ENCODE measurements around the gene MRPL58.

Gene MRPL58

GRCh38 chr17:74995847-74996246 is 16.6 kb upstream of the MRPL58 start:
- no peak overlapping the region for H3K4me3 ChIP-seq (ENCODE audit: insufficient read depth in 1 of 2, low read depth in 1 of 2, low read length in 2 of 2)
- H3K4ac ChIP-seq (ENCODE audit: low read depth in 1 of 2, low read length in 2 of 2), result no peak overlapping the region
- WGBS, result 100% methylated on average over 4 of the region's 5 CpGs
- no peak overlapping the region for H2AK5ac ChIP-seq (ENCODE audit: low read length, severe bottlenecking)
- H4K8ac ChIP-seq (ENCODE audit: low read length), result no peak overlapping the region
- no peak overlapping the region for H3K23ac ChIP-seq (ENCODE audit: low read length in 2 of 2)
- no peak overlapping the region for H2AFZ ChIP-seq (ENCODE audit: low read depth, low read length)
- H2BK120ac ChIP-seq (ENCODE audit: low read depth, low read length), result no peak overlapping the region
- H3K14ac ChIP-seq (ENCODE audit: low read length in 2 of 2), result no peak overlapping the region
- no peaks in the 10 kb centered on the region for H3K27me3 ChIP-seq (ENCODE audit: control insufficient read depth in 1 of 2, insufficient read depth in 1 of 2, low read length in 2 of 2)
- no peak overlapping the region for H2BK5ac ChIP-seq (ENCODE audit: low read depth, low read length, poor library complexity, severe bottlenecking)
- no peak overlapping the region for H3K9ac ChIP-seq (ENCODE audit: low read length)
- no peaks in the 10 kb centered on the region for H3K9me3 ChIP-seq (ENCODE audit: control insufficient read depth, low read length)
- H3K4me2 ChIP-seq (ENCODE audit: low read length, poor library complexity, severe bottlenecking), result no peak overlapping the region
- peaks cover 28% of the 10 kb centered on the region for H3K79me1 ChIP-seq (replicated peaks; ENCODE audit: low read length, poor library complexity, severe bottlenecking)
- peaks cover 8 to 23% of the 10 kb centered on the region in 2 experiments for H3K36me3 ChIP-seq (ENCODE audit: control insufficient read depth in 1 of 2, insufficient read depth in 2 of 2, low read depth in 1 of 2, low read length in 2 of 2)
- H3K27ac ChIP-seq (ENCODE audit: low read length, poor library complexity, severe bottlenecking), result no peak overlapping the region
- no peak for DNase-seq
- no peak overlapping the region for H2BK12ac ChIP-seq (ENCODE audit: low read length in 2 of 2)
- no peak overlapping the region for H4K91ac ChIP-seq (ENCODE audit: low read length)
- no peak overlapping the region for H2BK15ac ChIP-seq (ENCODE audit: low read depth, poor library complexity, severe bottlenecking)
- H3K18ac ChIP-seq (ENCODE audit: low read depth in 1 of 2, low read length in 2 of 2), result no peak overlapping the region
- H3K4me1 ChIP-seq (ENCODE audit: control insufficient read depth, insufficient read depth, low read depth, low read length), result peaks cover 11% of the 10 kb centered on the region

GRCh38 chr17:74998783-74999182 is 13.7 kb upstream of the MRPL58 start:
- 91% methylated on average over 6 of the region's 6 CpGs for WGBS
- Histone ChIP-seq H3K4me3 (ENCODE audit: insufficient read depth in 1 of 2, low read depth in 1 of 2, low read length in 2 of 2) (no peak overlapping the region), H3K14ac (ENCODE audit: low read length in 2 of 2) (no peak overlapping the region)

GRCh38 chr17:74999523-74999922 is 12.9 kb upstream of the MRPL58 start:
- Histone ChIP-seq H3K18ac (ENCODE audit: low read depth in 1 of 2, low read length in 2 of 2) (no peak overlapping the region), H3K27ac (ENCODE audit: low read length, poor library complexity, severe bottlenecking) (no peak overlapping the region), H3K36me3 (ENCODE audit: control insufficient read depth in 1 of 2, insufficient read depth in 2 of 2, low read depth in 1 of 2, low read length in 2 of 2) (peaks cover 41 to 53% of the 10 kb centered on the region in 2 experiments), H3K4me1 (ENCODE audit: control insufficient read depth, insufficient read depth, low read depth, low read length) (no peaks in the 10 kb centered on the region), H2BK5ac (ENCODE audit: low read depth, low read length, poor library complexity, severe bottlenecking) (no peak overlapping the region), H3K9me3 (ENCODE audit: control insufficient read depth, low read length) (no peaks in the 10 kb centered on the region), H3K23ac (ENCODE audit: low read length in 2 of 2) (peak overlapping the region in 1 of 2 experiments; percentile 9), H3K14ac (ENCODE audit: low read length in 2 of 2) (no peak overlapping the region), H3K9ac (ENCODE audit: low read length) (no peak overlapping the region), H3K79me1 (replicated peaks; ENCODE audit: low read length, poor library complexity, severe bottlenecking) (peaks cover 15% of the 10 kb centered on the region), H2BK15ac (ENCODE audit: low read depth, poor library complexity, severe bottlenecking) (no peak overlapping the region), H3K4me3 (ENCODE audit: insufficient read depth in 1 of 2, low read depth in 1 of 2, low read length in 2 of 2) (no peak overlapping the region), H3K4ac (ENCODE audit: low read depth in 1 of 2, low read length in 2 of 2) (no peak overlapping the region), H2BK120ac (ENCODE audit: low read depth, low read length) (no peak overlapping the region), H3K4me2 (ENCODE audit: low read length, poor library complexity, severe bottlenecking) (no peak overlapping the region), H2BK12ac (ENCODE audit: low read length in 2 of 2) (no peak overlapping the region), H2AK5ac (ENCODE audit: low read length, severe bottlenecking) (no peak overlapping the region), H2AFZ (ENCODE audit: low read depth, low read length) (no peak overlapping the region), H3K27me3 (ENCODE audit: control insufficient read depth in 1 of 2, insufficient read depth in 1 of 2, low read length in 2 of 2) (no peaks in the 10 kb centered on the region), H4K8ac (ENCODE audit: low read length) (no peak overlapping the region), H4K91ac (ENCODE audit: low read length) (no peak overlapping the region)
- DNase-seq, result no peak
- 96% methylated on average over 4 of the region's 4 CpGs for WGBS

More at GRCh38 chr17:74998783-74999182, 13.7 kb upstream of the MRPL58 start:
- no peaks in the 10 kb centered on the region for H3K9me3 ChIP-seq (ENCODE audit: control insufficient read depth, low read length)
- H3K18ac ChIP-seq (ENCODE audit: low read depth in 1 of 2, low read length in 2 of 2), result no peak overlapping the region
- no peak overlapping the region for H2AK5ac ChIP-seq (ENCODE audit: low read length, severe bottlenecking)
- H4K91ac ChIP-seq (ENCODE audit: low read length), result no peak overlapping the region
- peaks cover 34 to 48% of the 10 kb centered on the region in 2 experiments for H3K36me3 ChIP-seq (ENCODE audit: control insufficient read depth in 1 of 2, insufficient read depth in 2 of 2, low read depth in 1 of 2, low read length in 2 of 2)
- H3K27ac ChIP-seq (ENCODE audit: low read length, poor library complexity, severe bottlenecking), result no peak overlapping the region
- no peaks in the 10 kb centered on the region for H3K27me3 ChIP-seq (ENCODE audit: control insufficient read depth in 1 of 2, insufficient read depth in 1 of 2, low read length in 2 of 2)
- H3K23ac ChIP-seq (ENCODE audit: low read length in 2 of 2), result no peak overlapping the region
- peaks cover 16% of the 10 kb centered on the region for H3K79me1 ChIP-seq (replicated peaks; ENCODE audit: low read length, poor library complexity, severe bottlenecking)
- H3K4ac ChIP-seq (ENCODE audit: low read depth in 1 of 2, low read length in 2 of 2), result no peak overlapping the region
- H3K9ac ChIP-seq (ENCODE audit: low read length), result no peak overlapping the region
- peaks cover under 1% of the 10 kb centered on the region for H3K4me1 ChIP-seq (ENCODE audit: control insufficient read depth, insufficient read depth, low read depth, low read length)
- H2BK12ac ChIP-seq (ENCODE audit: low read length in 2 of 2), result no peak overlapping the region
- H4K8ac ChIP-seq (ENCODE audit: low read length), result no peak overlapping the region
- H2BK15ac ChIP-seq (ENCODE audit: low read depth, poor library complexity, severe bottlenecking), result no peak overlapping the region
- H3K4me2 ChIP-seq (ENCODE audit: low read length, poor library complexity, severe bottlenecking), result no peak overlapping the region
- no peak overlapping the region for H2BK5ac ChIP-seq (ENCODE audit: low read depth, low read length, poor library complexity, severe bottlenecking)
- no peak for DNase-seq
- H2AFZ ChIP-seq (ENCODE audit: low read depth, low read length), result no peak overlapping the region
- no peak overlapping the region for H2BK120ac ChIP-seq (ENCODE audit: low read depth, low read length)

GRCh38 chr17:75001915-75002843 is 10.3 kb upstream of the MRPL58 start:
- Histone ChIP-seq H3K79me1 (replicated peaks; ENCODE audit: low read length, poor library complexity, severe bottlenecking) (peaks cover 17% of the 10 kb centered on the region), H2BK12ac (ENCODE audit: low read length in 2 of 2) (no peak overlapping the region), H3K9ac (ENCODE audit: low read length) (no peak overlapping the region), H2BK15ac (ENCODE audit: low read depth, poor library complexity, severe bottlenecking) (no peak overlapping the region), H3K4me3 (ENCODE audit: insufficient read depth in 1 of 2, low read depth in 1 of 2, low read length in 2 of 2) (no peak overlapping the region), H2BK120ac (ENCODE audit: low read depth, low read length) (no peak overlapping the region), H4K8ac (ENCODE audit: low read length) (no peak overlapping the region), H3K23ac (ENCODE audit: low read length in 2 of 2) (no peak overlapping the region), H3K18ac (ENCODE audit: low read depth in 1 of 2, low read length in 2 of 2) (no peak overlapping the region), H2BK5ac (ENCODE audit: low read depth, low read length, poor library complexity, severe bottlenecking) (no peak overlapping the region), H2AFZ (ENCODE audit: low read depth, low read length) (no peak overlapping the region), H3K27ac (ENCODE audit: low read length, poor library complexity, severe bottlenecking) (no peak overlapping the region), H2AK5ac (ENCODE audit: low read length, severe bottlenecking) (no peak overlapping the region), H3K36me3 (ENCODE audit: control insufficient read depth in 1 of 2, insufficient read depth in 2 of 2, low read depth in 1 of 2, low read length in 2 of 2) (peaks cover 55 to 69% of the 10 kb centered on the region in 2 experiments), H3K4ac (ENCODE audit: low read depth in 1 of 2, low read length in 2 of 2) (no peak overlapping the region), H3K14ac (ENCODE audit: low read length in 2 of 2) (no peak overlapping the region), H3K27me3 (ENCODE audit: control insufficient read depth in 1 of 2, insufficient read depth in 1 of 2, low read length in 2 of 2) (no peaks in the 10 kb centered on the region), H4K91ac (ENCODE audit: low read length) (no peak overlapping the region), H3K9me3 (ENCODE audit: control insufficient read depth, low read length) (no peaks in the 10 kb centered on the region), H3K4me1 (ENCODE audit: control insufficient read depth, insufficient read depth, low read depth, low read length) (no peaks in the 10 kb centered on the region), H3K4me2 (ENCODE audit: low read length, poor library complexity, severe bottlenecking) (no peak overlapping the region)
- no peak for DNase-seq
- 99% methylated on average over 14 of the region's 15 CpGs for WGBS
